IPS-20b (cell line): ENCODE data around the gene MARCHF10.
A peak's percentile ranks its signal among the peaks of the same experiment; 100 is the strongest.

ENCODE experiments used
- H3K27ac ChIP-seq: one replicate; pipeline ENCODE4 v1.5.1; 2013; ENCODE audit warnings: low read length
- H3K27me3 ChIP-seq: 2 replicates; pipeline ENCODE4 v1.6.1; 2013; ENCODE audit warnings: mild to moderate bottlenecking, low read length, inconsistent platforms; ENCODE audit not compliant: insufficient read depth
- H3K36me3 ChIP-seq: 2 replicates; pipeline ENCODE4 v1.6.1; 2013; ENCODE audit warnings: low read depth, mild to moderate bottlenecking, inconsistent platforms, low read length, moderate library complexity; ENCODE audit not compliant: insufficient read depth
- H3K4me1 ChIP-seq: 2 replicates; pipeline ENCODE4 v1.6.1; 2013; ENCODE audit warnings: mild to moderate bottlenecking, control low read depth, inconsistent platforms, low read length, moderate library complexity; ENCODE audit not compliant: insufficient read depth
- H3K4me3 ChIP-seq: 2 replicates; pipeline ENCODE4 v1.5.1; 2013; ENCODE audit warnings: mild to moderate bottlenecking, low read length, inconsistent platforms
- H3K9ac ChIP-seq: 2 replicates; pipeline ENCODE4 v1.6.1; 2013; ENCODE audit warnings: low read depth, mild to moderate bottlenecking, inconsistent platforms, low read length, moderate library complexity
- H3K9me3 ChIP-seq: 2 replicates; pipeline ENCODE4 v1.6.1; 2013; ENCODE audit warnings: mild to moderate bottlenecking, low read depth, low read length, inconsistent platforms; ENCODE audit not compliant: insufficient read depth

MARCHF10 gene

GRCh38 chr17:62818526-62818925, 10.4 kb upstream of the MARCHF10 start:
- no peak overlapping the region for H3K4me3 ChIP-seq
- no peak overlapping the region for H3K9ac ChIP-seq
- no peaks in the 10 kb centered on the region for H3K36me3 ChIP-seq
- peaks cover 13% of the 10 kb centered on the region for H3K4me1 ChIP-seq
- H3K27ac ChIP-seq: no peak overlapping the region
- no peaks in the 10 kb centered on the region for H3K27me3 ChIP-seq
- peaks cover 9% of the 10 kb centered on the region for H3K9me3 ChIP-seq

DNA sequence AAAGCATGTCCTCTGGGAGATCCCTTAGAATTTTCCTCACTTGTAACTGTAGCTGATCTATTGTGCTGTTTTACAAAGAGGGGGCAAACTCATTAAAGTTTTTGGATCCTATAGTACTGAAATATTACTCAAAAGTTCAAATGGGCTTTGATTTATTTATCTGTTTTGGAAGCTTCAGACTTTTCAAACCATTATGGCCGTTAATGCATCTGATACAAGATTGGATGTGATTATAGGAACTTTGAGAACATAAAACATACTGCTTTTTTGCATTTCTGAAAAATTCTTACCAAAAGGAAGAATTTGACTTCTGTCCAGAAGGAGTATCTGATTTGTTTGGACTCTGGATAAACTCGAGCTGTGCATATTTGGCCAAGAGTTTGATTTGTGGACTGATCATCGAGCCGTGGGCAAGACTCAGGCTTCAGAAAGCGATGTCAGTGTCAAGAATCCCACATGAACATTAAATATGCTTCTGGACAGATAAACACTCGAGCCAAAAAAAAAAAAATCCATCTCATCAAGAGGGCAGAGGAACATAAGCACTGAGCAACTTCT, 8.2 kb upstream of the MARCHF10 start:
- peaks cover 12% of the 10 kb centered on the region for H3K4me1 ChIP-seq
- no peak overlapping the region for H3K9ac ChIP-seq
- peaks cover 9% of the 10 kb centered on the region for H3K9me3 ChIP-seq
- H3K36me3 ChIP-seq: no peaks in the 10 kb centered on the region
- no peak overlapping the region for H3K27ac ChIP-seq
- H3K27me3 ChIP-seq: no peaks in the 10 kb centered on the region
- H3K4me3 ChIP-seq: no peak overlapping the region

DNA sequence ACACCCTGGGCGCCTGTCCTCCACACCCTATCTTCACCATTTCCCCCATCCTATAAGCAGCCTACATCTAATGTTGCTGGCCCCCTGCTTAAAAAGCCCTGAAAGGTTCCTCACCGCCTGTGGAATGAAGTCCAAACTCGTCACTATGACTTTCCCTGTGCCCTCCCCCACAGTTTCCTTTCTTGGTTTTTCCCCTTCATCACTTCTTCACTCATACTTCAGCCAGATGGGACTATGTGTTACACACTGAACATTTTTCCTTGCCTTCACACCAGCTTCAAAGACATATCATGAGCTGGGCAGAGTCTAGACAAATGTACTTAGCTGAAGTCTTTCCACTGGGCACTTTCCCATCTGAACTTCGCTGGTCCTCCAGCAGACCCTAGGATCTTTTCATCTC, 1.5 kb upstream of the MARCHF10 start:
- Histone ChIP-seq H3K4me1 (peaks cover 14% of the 10 kb centered on the region; the same call in 1 of the 2 replicates), H3K36me3 (no peaks in the 10 kb centered on the region), H3K27ac (no peak overlapping the region), H3K9ac (no peak overlapping the region), H3K27me3 (no peaks in the 10 kb centered on the region), H3K9me3 (peaks cover 9% of the 10 kb centered on the region), H3K4me3 (no peak overlapping the region)

DNA sequence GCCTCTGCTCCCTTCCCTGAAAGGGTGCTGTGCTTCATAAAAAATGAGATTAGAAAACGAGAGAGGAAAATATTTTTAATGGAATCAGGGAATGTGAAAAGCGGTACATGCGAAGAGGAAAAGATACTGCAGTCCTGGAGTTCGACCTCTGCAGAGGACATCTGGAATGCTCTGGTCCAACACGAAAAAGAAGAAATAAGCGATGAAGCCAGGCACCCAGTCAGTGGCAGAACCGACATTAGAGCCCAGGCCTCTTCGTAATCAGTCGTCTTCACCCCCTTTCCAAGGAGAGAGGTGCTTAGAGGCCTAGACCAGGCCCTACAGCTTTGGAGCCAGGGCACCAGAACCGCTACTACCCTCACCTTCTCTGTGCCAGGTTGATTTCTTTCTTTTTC, 459 bp upstream of the MARCHF10 start:
- no peaks in the 10 kb centered on the region for H3K36me3 ChIP-seq
- H3K4me3 ChIP-seq: peak overlapping the region; percentile 70
- peak overlapping the region; percentile 58; the same call in 1 of the 2 replicates for H3K9ac ChIP-seq
- peaks cover 14% of the 10 kb centered on the region; the same call in 1 of the 2 replicates for H3K4me1 ChIP-seq
- no peaks in the 10 kb centered on the region for H3K27me3 ChIP-seq
- no peak overlapping the region for H3K27ac ChIP-seq
- peaks cover under 1% of the 10 kb centered on the region; the same call in 1 of the 2 replicates for H3K9me3 ChIP-seq

DNA sequence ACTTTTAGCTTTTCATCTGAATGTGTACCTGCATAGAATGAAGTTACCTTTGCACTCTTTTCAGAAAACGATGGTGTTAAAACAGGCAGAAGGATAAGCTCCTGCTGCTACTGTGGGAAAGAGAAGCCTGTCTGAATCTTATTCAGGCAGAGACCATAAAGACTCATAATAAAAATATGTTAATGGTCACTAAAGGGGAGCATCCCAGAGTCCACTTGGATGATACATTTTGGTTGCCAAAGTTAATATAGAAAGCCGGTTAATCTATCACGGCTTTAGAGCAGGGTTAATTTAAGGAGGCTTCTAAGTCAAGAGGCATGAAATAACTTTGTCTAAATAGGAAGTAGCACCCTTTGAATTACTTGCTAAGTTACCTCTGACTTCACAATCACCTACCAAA, 2.9 kb downstream of the MARCHF10 start:
- no peaks in the 10 kb centered on the region for H3K27me3 ChIP-seq
- no peaks in the 10 kb centered on the region for H3K36me3 ChIP-seq
- no peak overlapping the region for H3K9ac ChIP-seq
- H3K27ac ChIP-seq: no peak overlapping the region
- no peak overlapping the region for H3K4me3 ChIP-seq
- no peaks in the 10 kb centered on the region for H3K9me3 ChIP-seq
- H3K4me1 ChIP-seq: peaks cover 14% of the 10 kb centered on the region; the same call in 1 of the 2 replicates

- H3K36me3 ChIP-seq: no peaks in the 10 kb centered on the region
- no peaks in the 10 kb centered on the region for H3K9me3 ChIP-seq
- no peak overlapping the region for H3K4me3 ChIP-seq
- H3K27ac ChIP-seq: no peak overlapping the region
- H3K27me3 ChIP-seq: no peaks in the 10 kb centered on the region
- H3K9ac ChIP-seq: no peak overlapping the region
- H3K4me1 ChIP-seq: peaks cover 14% of the 10 kb centered on the region; the same call in 1 of the 2 replicates
Observed at GRCh38 chr17:62804822-62805221, 3.3 kb downstream of the MARCHF10 start.

DNA sequence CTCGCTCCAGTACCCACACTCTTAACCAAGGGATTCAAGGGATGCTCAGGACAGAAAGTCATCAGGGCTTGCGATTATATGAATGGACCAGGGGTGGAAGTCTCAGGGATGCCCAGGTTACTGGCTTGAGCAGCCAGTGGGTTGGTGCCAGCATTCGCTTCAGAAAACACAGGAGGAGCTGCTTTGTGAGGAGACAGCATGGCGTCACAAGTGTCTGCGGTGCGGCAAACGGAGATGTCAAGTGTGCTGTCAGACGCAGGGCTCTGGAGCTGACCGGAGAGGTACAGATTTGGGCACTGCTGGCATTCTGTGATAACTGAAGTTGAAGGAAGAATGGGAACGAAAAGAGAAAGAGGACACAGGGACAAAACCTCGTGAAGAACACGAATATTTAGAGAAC, 4.1 kb downstream of the MARCHF10 start:
- H3K27ac ChIP-seq: no peak overlapping the region

GRCh38 chr17:62802561-62803205, 5.4 kb downstream of the MARCHF10 start:
- no peak overlapping the region for H3K9ac ChIP-seq
- H3K27ac ChIP-seq: no peak overlapping the region

More for the DNA sequence above, 4.1 kb downstream of the MARCHF10 start:
- no peak overlapping the region for H3K4me3 ChIP-seq
- H3K27me3 ChIP-seq: no peaks in the 10 kb centered on the region
- H3K36me3 ChIP-seq: no peaks in the 10 kb centered on the region
- peaks cover 14% of the 10 kb centered on the region; the same call in 1 of the 2 replicates for H3K4me1 ChIP-seq
- H3K9ac ChIP-seq: no peak overlapping the region
- H3K9me3 ChIP-seq: no peaks in the 10 kb centered on the region

GRCh38 chr17:62801553-62802114, 6.5 kb downstream of the MARCHF10 start:
- Histone ChIP-seq H3K9me3 (no peaks in the 10 kb centered on the region), H3K4me3 (no peak overlapping the region), H3K27me3 (no peaks in the 10 kb centered on the region), H3K27ac (no peak overlapping the region), H3K9ac (no peak overlapping the region), H3K4me1 (peaks cover 6% of the 10 kb centered on the region; the same call in 1 of the 2 replicates), H3K36me3 (no peaks in the 10 kb centered on the region)

More at GRCh38 chr17:62802561-62803205, 5.4 kb downstream of the MARCHF10 start:
- Histone ChIP-seq H3K9me3 (no peaks in the 10 kb centered on the region), H3K36me3 (no peaks in the 10 kb centered on the region), H3K4me1 (peaks cover 10% of the 10 kb centered on the region; the same call in 1 of the 2 replicates), H3K27me3 (no peaks in the 10 kb centered on the region), H3K4me3 (no peak overlapping the region)

DNA sequence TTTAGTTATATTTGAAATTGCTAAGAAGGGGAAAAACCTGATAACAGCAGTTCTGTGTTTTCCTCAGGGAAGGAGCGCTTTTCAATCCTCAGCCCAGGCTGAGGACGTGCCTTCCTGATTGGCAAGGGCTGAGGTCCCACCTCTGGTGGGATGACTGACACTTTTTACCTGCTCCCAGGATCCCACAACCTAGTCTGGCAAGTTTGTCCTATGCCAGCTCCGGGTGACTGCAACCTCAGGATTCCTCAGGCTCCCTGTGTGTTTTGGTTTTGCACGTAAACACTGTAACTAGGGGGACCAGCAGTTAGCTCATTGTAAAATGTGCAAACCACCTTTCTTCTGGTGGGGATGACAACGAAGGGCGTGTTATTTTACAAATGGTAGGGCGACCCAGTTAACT, 7.5 kb downstream of the MARCHF10 start:
- Histone ChIP-seq H3K4me3 (no peak overlapping the region), H3K27me3 (no peaks in the 10 kb centered on the region), H3K9me3 (no peaks in the 10 kb centered on the region), H3K27ac (no peak overlapping the region), H3K36me3 (no peaks in the 10 kb centered on the region), H3K9ac (no peak overlapping the region), H3K4me1 (no peaks in the 10 kb centered on the region)

GRCh38 chr17:62797959-62798358, 10.2 kb downstream of the MARCHF10 start:
- Histone ChIP-seq H3K4me3 (no peak overlapping the region), H3K27me3 (no peaks in the 10 kb centered on the region), H3K9me3 (no peaks in the 10 kb centered on the region), H3K27ac (no peak overlapping the region), H3K9ac (no peak overlapping the region), H3K36me3 (no peaks in the 10 kb centered on the region), H3K4me1 (no peaks in the 10 kb centered on the region)

GRCh38 chr17:62796291-62796690, 11.8 kb downstream of the MARCHF10 start:
- Histone ChIP-seq H3K4me1 (no peaks in the 10 kb centered on the region), H3K4me3 (no peak overlapping the region), H3K27me3 (no peaks in the 10 kb centered on the region), H3K36me3 (no peaks in the 10 kb centered on the region), H3K9ac (no peak overlapping the region), H3K27ac (no peak overlapping the region), H3K9me3 (no peaks in the 10 kb centered on the region)
